NCI-H345 treated with DMSO at 0.1 percent for 48 hours (cell line): ENCODE data around the gene COL4A1.
A peak's percentile ranks its signal among the peaks of the same experiment; 100 is the strongest.

Experiments used
- DNase-seq: peaks from one replicate; lab custom pipeline; 2025; ENCODE audit not compliant: unreplicated experiment; lab: John Stamatoyannopoulos, UW

Gene COL4A1

DNA sequence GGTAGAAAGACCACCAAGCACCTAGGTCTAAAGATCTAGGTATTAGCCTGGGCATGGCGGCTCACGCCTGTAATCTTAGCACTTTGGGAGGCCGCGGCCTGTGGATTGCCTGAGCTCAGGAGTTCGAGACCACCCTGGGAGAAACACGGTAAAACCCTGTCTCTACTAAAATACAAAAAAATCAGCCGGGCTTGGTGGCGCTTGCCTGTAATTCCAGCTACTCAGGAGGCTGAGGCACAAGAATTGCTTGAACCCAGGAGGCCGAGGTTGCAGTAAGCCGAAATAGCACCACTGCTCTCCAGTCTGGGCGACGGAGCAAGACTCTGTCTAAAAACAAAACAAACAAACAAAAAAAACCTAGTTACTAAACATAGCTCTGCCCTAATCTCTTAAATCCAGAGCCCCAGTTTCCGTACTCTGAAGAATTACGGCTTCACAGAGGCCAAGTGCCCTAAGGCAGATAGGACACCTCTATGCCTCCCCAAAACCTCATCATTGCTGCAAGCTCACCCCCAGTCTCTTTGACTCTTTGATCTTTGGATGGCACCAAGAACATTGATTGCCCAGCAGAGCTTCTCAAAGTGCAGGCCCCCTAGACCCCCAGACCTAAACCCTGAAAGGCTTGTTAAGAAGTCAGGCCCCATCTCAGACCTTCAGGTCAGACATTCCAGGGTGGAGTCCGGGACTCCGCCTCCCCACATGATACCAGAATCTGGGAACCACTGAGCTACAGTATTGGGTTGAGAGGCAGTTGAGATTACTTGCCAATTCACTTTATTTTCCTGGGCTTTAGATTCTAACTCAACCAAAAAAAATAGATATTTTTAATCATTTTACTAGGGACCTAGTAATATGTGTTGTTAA, 2.9 kb upstream of the COL4A1 start:
- no peak for DNase-seq

DNA sequence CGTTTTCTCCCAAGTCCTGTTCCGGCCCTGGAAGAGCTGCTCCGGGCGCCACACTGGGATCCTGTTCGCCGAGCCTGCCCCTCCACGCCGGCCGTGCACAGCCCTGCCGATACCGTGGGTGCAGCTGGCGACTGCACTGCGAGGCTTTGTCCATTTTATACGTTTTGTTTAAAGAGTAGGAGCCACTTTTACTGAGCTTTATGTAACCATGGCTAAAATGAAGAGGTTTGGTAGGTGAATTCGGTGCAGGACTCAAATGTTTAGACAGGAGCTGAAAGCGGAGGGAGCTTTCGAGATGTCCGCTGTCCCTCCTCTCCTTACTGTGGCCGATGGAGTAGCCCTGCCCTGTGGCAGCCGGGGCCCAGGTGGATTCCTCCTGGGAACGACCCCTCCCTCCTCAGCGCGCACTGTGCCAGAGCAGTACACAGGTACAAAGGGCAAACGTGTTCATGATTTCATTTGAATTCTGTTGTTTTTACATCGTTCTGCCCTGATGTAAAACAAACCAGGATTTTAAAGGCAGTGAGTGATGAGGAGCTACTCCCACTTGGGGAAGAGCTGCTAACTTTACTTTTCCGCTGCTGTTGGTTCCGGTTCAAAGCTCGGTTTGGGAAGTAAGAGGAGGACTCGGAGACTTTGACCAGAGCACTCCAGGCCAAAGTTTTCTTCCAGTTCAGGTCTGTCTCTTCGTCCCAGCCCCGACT, 1.9 kb upstream of the COL4A1 start:
- peak; percentile 14 for DNase-seq

DNA sequence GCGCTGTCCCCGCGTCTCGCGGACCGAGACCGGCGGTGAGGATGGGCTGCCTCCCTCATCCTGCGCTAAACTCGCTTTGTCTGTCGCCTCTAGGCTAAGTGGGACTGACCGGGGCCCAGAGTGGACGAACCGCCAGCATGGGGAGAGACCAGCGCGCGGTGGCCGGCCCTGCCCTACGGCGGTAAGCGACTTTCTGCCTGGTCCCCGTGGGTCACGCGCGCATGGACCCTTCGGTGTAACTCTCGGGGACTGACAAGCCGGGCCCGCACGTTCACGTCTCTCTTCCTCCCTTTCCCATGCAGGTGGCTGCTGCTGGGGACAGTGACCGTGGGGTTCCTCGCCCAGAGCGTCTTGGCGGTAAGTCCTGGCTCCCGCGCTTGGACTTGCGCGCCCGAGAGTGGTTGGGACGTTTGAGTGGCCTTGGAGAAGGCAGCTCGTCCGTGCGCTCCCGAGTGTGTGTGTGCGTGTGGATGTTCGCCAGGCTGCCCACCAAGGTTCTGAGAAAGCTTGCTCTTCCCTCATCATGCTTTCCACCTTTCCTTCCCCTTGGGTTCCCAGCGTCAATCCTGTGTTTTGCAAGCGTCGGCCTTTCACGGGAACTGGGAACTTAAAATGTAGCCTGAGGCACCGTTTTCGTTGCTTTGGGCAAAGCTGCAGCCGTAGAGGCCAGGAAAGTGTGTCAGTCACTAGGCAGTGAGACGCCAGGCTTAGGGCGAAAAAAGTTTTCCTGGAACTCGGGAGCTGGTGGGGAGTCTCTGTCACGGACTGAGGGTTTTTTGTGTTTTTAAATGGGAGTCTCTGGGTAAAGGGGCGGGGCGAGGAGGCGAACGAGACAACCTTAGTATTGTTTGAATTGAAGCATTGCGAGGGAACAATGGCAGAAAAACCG, 1.1 kb upstream of the COL4A1 start:
- DNase-seq: no peak

DNA sequence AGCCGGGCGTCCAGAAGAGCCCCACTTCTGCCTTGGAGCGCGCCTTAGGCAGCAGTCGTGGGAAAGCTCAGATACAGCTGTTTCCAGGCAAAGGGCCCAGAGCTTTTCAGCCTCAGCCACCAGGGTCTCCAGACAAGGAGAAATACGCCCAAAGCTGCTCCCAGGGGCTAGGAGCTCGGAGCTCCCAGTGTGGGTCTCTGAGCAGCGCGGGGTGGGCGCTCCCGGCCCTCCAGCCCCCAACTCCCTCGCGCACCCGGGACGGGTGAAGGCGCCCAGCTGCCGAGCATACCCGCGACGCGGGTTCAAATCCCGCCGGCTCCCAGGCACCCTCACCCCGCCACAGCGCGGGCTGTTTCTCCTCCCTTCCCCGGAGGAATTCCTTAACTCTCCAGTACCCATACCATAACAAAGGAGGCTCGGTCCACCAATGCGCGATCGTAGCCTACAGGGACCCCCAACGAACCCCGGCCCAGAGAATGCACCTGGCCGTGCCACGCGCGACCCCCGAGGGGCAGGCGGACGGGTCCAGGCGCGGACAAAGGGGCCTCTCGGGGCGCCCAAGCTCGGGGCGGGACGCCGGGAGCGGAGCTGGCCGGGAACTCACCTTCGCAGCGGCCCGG, 507 bp downstream of the COL4A1 start:
- DNase-seq: no peak

DNA sequence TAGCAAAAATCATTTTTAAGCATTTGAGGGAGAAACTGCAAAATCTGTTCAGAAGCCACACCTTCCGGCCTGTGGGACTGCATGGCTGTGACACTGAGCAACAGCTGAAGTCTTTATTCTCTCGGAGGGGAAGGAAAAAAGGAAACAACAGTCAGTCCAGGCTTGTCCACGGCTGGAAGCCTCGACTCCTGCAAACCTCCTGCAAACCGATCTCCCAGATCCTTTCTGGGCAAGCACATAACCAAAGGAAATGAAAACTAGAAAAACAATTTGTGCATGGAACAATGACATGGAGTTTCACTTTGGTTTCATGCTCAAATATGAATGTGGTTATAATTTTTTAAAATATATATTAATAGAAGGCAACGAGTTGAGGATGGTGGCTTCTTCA, 1.0 kb downstream of the COL4A1 start:
- no peak for DNase-seq

DNA sequence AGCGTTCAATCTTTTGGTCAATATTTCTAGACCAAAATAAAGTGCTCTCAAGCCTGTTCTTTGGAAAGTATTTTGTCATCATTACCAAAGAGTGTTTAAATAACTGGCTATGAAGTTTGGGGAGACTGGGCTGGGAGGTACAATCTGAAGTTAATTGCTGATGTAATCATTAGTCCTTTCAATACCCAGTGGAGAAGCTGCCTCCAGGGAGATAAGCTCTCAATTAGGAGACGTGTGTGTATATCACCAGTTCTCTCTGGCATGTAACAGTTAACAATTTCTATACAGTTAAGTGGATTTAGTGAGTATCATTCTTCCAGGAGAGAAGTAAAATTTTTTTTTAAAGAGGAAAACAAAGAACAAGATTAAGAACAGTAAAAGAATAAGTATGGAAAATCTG, 1.4 kb downstream of the COL4A1 start:
- no peak for DNase-seq

DNA sequence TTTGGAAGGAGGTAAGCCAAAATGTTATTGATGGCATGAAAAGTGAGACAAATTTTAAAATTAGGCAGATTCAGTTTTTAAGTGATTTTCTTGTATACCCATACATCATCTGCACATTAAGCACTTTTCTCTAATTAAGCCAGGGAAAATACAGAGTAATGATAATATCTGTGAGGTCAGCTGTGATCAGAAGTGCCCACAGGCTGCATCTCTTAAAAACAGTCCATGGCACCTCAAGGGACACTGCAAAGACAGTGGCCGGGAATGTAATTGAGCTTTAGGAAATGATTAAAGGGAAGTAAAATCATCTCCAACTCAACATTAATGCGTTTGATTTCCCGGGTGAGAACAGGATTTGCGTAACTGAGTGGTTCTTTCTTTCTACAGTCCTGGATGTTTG, 2.0 kb downstream of the COL4A1 start:
- no peak for DNase-seq

DNA sequence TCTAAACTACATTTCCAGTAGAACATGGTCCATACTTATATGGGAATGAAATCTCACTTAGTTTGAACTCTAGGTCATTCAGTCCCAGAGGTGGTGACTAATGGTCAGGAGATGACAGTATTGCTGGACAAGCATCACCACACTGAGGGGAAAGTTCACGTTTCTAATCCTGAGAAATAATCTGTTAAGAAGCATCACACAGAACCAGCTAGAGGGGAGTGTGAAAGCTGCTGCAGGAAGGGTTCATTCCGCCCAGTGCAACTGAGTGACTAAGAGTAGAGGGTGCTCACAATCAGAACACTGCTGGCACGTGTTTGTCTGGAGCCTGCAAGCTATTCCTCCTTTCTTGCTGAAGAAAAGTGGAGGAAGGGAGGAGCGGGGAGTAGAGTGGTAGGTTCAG, 2.7 kb downstream of the COL4A1 start:
- DNase-seq: no peak

DNA sequence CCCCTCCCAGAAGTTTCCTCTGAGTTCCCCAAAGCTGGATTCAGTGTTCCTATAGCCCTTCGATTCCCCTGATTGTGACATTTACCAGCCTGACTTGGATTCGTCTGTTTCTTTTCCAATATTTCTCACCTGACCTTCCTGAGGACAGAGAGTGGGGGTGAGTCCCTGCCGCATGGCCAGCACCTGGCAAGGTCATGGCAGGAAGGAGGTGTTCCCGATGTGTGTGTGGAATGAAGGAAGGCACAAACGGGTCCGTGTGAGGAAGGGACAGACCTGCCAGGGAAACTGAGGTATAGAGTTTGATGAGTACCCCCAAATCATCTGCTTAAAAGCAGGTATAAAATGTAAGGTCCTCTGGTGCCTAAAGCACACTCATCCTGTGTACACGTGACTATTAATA, 3.3 kb downstream of the COL4A1 start:
- DNase-seq: no peak

DNA sequence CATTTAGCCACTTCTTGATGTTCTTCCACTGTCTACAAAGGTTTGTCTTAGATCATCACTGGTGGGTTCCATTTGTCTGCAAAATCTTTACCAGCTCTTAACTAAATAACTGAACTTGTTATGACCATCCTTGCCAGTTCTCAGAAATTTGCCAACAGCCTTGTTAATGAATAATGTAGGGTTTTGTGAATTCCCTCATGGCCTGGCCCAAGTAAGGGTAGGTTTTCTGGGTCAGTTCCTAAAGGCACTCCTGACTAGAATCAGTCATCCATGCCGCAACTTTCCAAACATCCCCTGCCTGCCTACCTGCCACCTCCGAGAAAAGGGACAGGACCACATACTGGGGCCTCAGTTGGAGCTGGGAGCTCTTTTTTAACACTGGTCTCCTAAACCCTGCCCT, 4.0 kb downstream of the COL4A1 start:
- DNase-seq: no peak

DNA sequence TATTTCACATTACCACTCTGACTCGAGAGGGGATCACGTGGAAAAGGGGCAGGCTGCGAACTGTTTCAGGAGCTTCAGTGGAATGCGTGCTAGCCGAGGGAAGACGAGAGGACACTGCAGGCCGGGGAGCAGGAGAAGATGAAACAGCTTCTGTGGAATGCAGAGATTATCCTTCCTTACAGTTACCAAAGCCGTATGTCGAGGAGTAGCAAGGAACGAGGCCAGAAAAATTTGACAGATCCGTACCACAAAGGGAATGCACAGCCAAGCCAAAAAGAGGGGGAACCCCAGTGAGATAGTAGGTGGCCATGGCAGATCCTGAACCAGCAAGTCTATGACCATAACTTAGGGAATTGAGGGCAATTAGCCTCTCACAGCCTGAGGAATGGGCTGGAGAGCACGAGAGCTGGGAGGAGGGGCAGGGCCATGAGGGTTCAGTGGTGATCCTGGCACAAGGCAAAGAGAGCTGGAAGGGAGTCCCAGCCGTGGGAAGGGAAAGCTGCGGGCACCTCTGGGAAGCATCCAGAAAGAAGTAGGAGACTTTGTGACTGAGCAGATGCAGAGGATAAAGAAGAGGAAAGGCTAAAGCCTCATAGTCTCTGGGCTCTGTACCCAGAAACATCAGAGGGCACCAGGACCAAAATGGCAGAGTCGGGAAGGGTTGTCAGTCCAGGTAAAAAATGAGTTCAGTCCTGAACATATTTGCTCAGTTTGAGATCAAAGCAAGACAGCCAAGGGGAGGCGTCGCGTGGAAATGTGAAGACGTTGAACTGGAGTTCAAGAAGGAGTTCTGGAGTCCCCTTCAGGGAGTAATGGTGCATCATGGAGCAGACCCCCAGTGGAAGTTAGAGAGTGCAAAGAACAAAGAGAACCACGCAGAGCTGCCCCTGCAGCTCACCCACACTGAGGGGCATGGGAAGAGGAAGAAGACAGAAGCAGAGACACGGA, 5.1 kb downstream of the COL4A1 start:
- no peak for DNase-seq

DNA sequence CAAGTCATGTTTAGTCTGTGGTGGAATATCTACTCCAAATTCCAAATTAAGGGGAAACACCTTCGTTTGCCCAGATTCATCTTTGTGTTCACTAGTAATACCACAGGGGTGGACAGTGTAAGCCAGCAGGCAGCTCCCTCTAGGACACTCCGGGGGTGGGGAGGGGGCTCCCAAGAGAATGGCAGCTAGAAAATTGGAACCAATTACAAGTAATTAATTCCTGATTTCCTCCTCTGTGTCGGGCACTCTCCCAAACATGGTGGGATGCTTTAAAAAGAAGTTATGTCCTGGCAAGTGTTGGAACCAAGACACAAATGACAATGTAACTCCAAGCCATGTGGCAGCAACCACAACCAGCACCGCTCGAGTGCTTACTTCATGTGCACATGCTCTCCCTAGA, 5.9 kb downstream of the COL4A1 start:
- DNase-seq: no peak

DNA sequence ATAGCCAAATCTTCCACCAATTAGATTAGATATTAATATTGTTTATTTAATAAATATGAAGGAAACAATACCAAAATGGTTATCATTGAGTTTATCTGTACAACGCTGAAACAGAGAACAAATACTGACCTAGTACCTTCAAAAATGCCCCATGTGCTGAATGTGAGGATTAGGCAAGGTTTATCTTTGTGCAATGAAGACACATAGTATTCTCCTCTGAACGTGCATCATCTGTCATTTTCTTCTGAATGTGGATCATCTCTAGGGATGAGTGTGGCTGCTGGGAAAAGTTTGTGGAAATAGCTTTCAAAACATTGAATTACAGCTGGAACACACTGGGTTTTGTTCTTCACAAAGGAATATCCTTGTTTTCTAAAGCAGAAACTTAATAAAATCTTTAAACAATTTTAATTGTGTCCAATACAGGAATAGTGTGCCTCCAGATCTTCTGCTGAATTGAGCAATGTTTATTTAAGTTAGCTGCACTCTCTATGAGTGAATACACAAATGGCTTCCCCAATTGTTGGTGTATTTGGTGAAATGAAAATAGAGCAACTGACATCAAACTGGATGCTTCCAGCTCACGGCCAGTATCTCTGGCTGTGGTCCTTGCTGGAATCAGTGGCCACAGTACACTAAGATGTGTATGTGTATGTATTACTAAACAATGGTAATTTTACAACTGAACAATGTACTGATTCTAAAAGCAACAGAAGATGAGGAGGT, 6.7 kb downstream of the COL4A1 start:
- DNase-seq: no peak

DNA sequence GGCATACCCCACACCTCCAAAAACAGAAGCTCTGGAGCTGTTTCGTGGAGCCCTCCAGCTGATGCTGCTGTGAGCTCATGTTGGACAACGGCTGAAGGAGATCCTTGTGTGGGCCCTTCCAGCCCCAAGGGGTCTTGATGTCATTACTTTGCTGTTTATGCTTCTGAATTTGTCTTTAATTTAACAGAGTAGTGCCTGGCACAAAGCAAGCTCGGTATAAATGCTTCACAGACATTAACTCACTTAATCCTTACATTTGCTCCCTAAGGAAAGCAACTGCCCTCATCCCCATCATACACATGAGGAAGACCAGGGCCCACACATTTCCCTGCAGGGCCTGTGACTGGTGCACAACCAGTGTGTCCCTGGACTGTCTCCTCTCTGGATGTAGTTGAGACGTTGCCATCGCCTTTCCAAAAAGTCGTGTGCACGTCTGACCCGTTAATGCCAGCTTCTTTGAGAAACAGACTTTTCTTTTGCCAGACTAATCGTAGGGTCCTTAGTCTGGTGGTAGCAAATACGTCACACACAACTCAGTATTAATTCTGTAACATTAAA, 7.6 kb downstream of the COL4A1 start:
- no peak for DNase-seq

DNA sequence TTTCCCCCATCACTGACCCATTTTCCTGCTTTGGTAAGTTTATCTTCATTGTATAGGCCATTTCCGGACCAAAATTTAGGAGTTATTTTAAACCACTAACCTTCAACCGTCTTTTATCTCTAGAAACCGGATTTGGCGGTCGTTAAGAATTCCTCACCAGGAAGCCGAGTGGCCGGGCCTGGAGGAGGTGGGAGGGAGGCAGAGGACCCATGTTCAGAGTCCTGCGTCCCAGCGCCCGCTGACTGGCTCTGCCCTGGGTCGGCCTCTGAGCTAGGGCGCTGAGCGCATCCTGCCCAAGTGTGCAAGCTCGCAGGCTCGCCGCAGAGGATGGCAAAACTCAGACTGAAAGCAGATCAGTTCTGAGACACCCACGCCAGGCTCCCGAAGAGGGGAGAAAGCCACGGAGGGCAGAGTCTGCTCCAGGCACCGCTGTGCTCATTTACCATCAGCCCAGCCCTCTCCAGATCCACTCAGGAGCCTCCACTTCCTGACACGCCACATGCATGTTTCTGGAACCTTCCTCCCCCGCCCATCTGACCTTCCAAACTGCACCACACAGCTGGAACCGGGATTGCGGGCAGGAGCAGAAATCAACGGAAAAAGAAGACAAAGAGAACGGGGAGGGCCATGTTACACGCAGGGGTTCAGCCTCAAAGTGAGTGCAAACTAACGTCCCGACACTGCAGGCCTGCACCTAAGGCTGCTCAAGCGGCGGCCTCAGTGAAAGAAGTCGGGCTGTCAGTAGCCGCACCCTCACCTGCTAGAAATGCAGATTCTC, 8.3 kb downstream of the COL4A1 start:
- DNase-seq: no peak

DNA sequence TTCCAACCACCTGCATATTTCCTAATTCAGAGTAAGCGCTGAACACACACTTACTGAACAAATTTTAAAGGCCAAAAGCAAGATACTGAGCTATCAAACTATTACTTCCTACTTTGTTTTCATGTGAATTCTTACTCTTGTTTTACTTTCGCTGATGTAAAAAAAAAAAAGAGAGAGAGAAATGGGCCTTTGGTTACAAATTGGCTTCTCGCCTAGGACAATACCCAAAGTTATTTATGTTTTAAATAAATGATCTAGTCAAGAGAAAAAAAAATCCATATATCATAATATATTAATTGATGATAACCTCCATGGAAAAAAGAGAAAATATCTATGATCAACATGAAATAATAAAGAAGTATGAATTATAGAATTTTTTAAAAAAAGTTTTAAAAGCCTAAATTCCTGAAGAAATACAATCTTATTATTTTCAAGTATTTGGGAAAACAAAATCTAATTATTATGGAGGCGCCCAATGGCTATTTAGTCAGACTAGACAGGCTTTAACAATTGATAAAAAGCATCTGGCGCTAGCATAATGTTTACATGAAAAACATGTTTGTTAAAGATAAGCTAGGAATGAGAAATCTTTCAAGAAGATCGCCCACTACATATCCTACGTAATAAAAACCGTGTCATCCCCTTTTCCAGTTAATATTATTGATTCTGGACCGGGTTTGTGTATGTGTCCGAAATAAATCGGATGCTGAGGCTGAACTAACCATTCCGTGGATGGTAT, 9.0 kb downstream of the COL4A1 start:
- DNase-seq: no peak

DNA sequence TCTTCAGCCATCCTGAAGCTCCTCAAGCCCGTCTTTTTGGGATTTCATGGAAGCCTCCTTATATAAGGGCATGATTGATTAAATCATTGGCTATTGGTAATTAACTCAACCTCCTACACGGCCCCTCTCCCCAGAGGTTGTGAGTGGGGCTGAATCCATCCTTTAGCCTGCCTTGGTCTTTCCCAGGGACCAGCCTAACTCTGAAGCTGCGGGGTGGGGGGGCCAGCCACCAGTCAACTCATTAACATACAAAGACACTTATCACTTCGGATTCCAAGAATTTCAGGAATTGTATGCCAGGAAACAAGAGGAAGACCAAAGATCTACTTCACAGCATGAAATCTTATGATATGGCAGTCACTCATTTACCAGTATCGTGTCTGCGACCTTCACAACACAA, 9.9 kb downstream of the COL4A1 start:
- DNase-seq: no peak

DNA sequence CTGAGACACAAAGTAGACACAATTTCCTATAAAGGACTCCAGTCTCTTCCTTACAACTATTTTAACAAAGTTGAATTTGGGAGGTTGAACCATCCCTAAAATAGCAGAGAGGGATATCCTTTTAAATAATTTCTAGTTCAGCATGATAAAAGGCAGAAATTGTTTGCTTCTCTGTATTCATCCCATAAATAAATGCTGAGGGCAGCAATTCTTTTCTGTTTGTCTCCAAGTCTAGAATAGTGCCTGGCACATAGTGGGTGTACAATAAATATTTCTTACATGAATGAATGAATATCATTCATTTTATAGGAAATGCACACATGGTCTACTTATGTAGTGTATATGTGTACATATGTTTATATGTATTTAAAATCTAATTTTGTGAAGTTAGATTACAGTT, 12.3 kb downstream of the COL4A1 start:
- no peak for DNase-seq
